Neutrophil (primary cell): Measurements from ENCODE around the gene KCNJ10.

Experiments
- H3K27ac ChIP-seq: fragments of 200-600 bp; sonication (generic); 2 replicates; pipeline ENCODE4 v1.5.1; 2016; ENCODE audit warnings: mild to moderate bottlenecking, moderate library complexity
- H3K27me3 ChIP-seq: fragments of 200-600 bp; sonication (generic); 2 replicates; pipeline ENCODE4 v1.6.0; 2016; ENCODE audit warnings: mild to moderate bottlenecking
- H3K36me3 ChIP-seq: fragments of 200-600 bp; sonication (generic); 2 replicates; pipeline ENCODE4 v1.5.1; 2017
- H3K4me1 ChIP-seq, 2 experiments: fragments of 200-600 bp in 1 of 2; sonication (generic) in 1 of 2; 1 replicate in 1 of 2; 2 replicates in 1 of 2; pipeline versions ENCODE4 v1.5.1 to v1.6.1; 2013 to 2016; ENCODE audit warnings: low read depth in 1 of 2, low read length in 1 of 2, mild to moderate bottlenecking in 1 of 2, moderate library complexity in 1 of 2; ENCODE audit not compliant: control insufficient read depth in 1 of 2, insufficient read depth in 1 of 2
- H3K4me3 ChIP-seq, 2 experiments: fragments of 200-600 bp in 1 of 2; sonication (generic) in 1 of 2; 1 replicate in 1 of 2; 2 replicates in 1 of 2; pipeline ENCODE4 v1.5.1; 2013 to 2016; ENCODE audit warnings: low read depth in 1 of 2, low read length in 1 of 2, mild to moderate bottlenecking in 1 of 2, moderate library complexity in 1 of 2
- H3K9me3 ChIP-seq: fragments of 200-600 bp; sonication (generic); 2 replicates; pipeline ENCODE4 v1.5.1; 2016
- CTCF ChIP-seq: fragments of 200-600 bp; sonication (generic); IDR thresholded peaks from 2 replicates; pipeline ENCODE4 v1.5.1; 2016; ENCODE audit warnings: antibody characterized with exemption

KCNJ10 gene

GRCh38 chr1:159957824-159958268 lies 112.1 kb downstream of the KCNJ10 start:
- peaks cover 6% of the 10 kb centered on the region for H3K27me3 ChIP-seq
- H3K4me1 ChIP-seq = no peaks in the 10 kb centered on the region
- H3K36me3 ChIP-seq = no peaks in the 10 kb centered on the region
- H3K27ac ChIP-seq = no peak overlapping the region
- no peaks in the 10 kb centered on the region for H3K9me3 ChIP-seq
- no peak overlapping the region for H3K4me3 ChIP-seq
- TF ChIP-seq CTCF = no peak

GRCh38 chr1:159955456-159955855 lies 114.5 kb downstream of the KCNJ10 start:
- H3K27ac ChIP-seq = no peak overlapping the region
- no peak for TF ChIP-seq CTCF
- H3K27me3 ChIP-seq = peaks cover 13% of the 10 kb centered on the region
- no peaks in the 10 kb centered on the region for H3K36me3 ChIP-seq
- H3K9me3 ChIP-seq = no peaks in the 10 kb centered on the region
- no peaks in the 10 kb centered on the region for H3K4me1 ChIP-seq
- H3K4me3 ChIP-seq = no peak overlapping the region

- no peaks in the 10 kb centered on the region for H3K4me1 ChIP-seq
- peaks cover 13% of the 10 kb centered on the region for H3K27me3 ChIP-seq
- no peak within 1 kb of the TSS for H3K27ac ChIP-seq
- H3K36me3 ChIP-seq = no peaks in the 10 kb centered on the region
- no peak for TF ChIP-seq CTCF
- H3K4me3 ChIP-seq = no peak within 1 kb of the TSS
- H3K9me3 ChIP-seq = no peaks in the 10 kb centered on the region
Measured at GRCh38 chr1:159953536-159954515, 116.1 kb downstream of the KCNJ10 start, which contains the start of gene SLAMF9. SLAMF9 (minus strand) TSS chr1:159954237; CDS start chr1:159954137, 100 bp downstream.

- Histone ChIP-seq H3K36me3 (no peaks in the 10 kb centered on the region), H3K4me1 (no peaks in the 10 kb centered on the region), H3K27ac (no peak overlapping the region), H3K9me3 (no peaks in the 10 kb centered on the region), H3K27me3 (peaks cover 16% of the 10 kb centered on the region), H3K4me3 (no peak overlapping the region)
- no peak for TF ChIP-seq CTCF
Measured at GRCh38 chr1:159952932-159953331, 117.0 kb downstream of the KCNJ10 start.

- H3K27me3 ChIP-seq = peaks cover 30% of the 10 kb centered on the region
- no peaks in the 10 kb centered on the region for H3K36me3 ChIP-seq
- no peak overlapping the region for H3K27ac ChIP-seq
- H3K4me1 ChIP-seq = no peaks in the 10 kb centered on the region
- no peak for TF ChIP-seq CTCF
- H3K9me3 ChIP-seq = no peaks in the 10 kb centered on the region
- H3K4me3 ChIP-seq = no peak overlapping the region
Measured at GRCh38 chr1:159951551-159951950, 118.4 kb downstream of the KCNJ10 start.
